GM12864 (cell line): ENCODE results near the gene MSI2.
"Not testable (repeated sequence)": the region's sequence is repeated elsewhere in the genome, so short reads cannot be mapped to it uniquely, and the experiment has no call there.

Experiments
- DNase-seq: peaks from one replicate; pipeline ENCODE4 v3.0.0-alpha.2; 2011; ENCODE audit warnings: low read depth
- H3K4me3 ChIP-seq: 2 replicates; pipeline ENCODE4 v1.5.1; 2011; ENCODE audit warnings: mild to moderate bottlenecking, low read depth, low read length, control low read depth
- TF ChIP-seq, protein P1 (sequence below): IDR thresholded peaks from 2 replicates; pipeline ENCODE4 v1.5.1; 2011; ENCODE audit warnings: low read depth, mild to moderate bottlenecking, moderate library complexity, low read length, control low read depth, inconsistent platforms; ENCODE audit errors: missing control alignments

The MSI2 gene

DNA sequence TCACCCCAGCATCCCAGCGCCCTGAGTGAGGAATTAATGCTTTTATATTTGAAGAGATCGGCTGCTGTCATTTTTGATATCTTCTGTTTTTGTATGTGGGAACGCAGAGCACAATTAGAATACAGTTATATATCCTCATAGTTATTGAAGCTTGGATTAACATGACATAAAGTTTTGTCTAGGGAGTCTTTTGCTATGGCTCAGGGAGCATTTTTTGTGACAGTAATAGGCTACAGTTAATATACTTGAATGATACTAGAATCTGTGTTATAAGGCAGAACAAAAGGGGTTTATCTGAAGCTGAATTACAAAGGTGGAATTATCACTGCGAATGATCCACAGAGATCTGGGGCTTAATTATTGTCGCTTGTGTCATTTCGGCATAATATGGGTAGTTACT lies 239.4 kb downstream of the MSI2 start:
- no peak overlapping the region for H3K4me3 ChIP-seq
- TF ChIP-seq, protein P1, sequence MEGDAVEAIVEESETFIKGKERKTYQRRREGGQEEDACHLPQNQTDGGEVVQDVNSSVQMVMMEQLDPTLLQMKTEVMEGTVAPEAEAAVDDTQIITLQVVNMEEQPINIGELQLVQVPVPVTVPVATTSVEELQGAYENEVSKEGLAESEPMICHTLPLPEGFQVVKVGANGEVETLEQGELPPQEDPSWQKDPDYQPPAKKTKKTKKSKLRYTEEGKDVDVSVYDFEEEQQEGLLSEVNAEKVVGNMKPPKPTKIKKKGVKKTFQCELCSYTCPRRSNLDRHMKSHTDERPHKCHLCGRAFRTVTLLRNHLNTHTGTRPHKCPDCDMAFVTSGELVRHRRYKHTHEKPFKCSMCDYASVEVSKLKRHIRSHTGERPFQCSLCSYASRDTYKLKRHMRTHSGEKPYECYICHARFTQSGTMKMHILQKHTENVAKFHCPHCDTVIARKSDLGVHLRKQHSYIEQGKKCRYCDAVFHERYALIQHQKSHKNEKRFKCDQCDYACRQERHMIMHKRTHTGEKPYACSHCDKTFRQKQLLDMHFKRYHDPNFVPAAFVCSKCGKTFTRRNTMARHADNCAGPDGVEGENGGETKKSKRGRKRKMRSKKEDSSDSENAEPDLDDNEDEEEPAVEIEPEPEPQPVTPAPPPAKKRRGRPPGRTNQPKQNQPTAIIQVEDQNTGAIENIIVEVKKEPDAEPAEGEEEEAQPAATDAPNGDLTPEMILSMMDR: no peak
- DNase-seq: no peak

DNA sequence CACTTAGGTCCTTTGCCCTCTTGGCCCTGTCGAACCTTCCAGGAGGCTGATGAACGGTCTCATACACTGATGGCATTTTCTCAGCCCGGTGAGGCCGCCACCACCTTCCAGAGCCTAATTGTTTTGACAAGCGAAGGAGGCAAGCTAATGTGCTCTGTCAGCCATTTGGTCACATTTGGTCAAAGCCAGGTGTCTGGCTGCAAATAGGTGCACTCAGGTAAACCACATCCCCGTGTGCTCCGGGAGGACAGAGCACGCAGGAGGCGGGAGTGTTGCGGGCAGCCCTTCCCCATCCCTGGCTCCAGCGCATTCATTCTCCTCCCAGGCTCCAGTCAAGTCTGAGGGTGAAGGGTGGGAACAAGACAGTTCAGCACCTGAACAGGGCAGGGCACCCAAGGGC lies 240.1 kb downstream of the MSI2 start:
- TF ChIP-seq, protein P1: no peak
- no peak for DNase-seq
- no peak overlapping the region for H3K4me3 ChIP-seq

DNA sequence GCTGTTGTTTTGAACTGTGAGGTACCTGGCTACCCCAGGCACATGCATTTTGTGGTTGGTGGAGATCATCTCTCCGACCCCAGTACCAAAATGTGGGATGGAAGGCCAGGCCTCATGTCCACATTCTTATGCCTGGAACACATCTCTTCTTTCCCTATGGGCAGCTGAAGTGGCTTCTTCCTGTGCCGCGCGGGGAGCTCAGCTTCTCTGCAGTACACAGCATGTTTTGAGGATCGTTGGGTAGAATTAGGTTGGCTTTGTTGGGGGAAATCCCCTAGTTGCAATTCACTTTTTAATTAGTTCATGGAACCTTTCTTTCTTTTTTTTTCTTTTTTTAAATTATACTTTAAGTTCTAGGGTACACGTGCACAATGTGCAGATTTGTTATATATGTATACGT lies 242.1 kb downstream of the MSI2 start:
- no peak overlapping the region for H3K4me3 ChIP-seq
- DNase-seq: no peak
- TF ChIP-seq, protein P1: no peak

DNA sequence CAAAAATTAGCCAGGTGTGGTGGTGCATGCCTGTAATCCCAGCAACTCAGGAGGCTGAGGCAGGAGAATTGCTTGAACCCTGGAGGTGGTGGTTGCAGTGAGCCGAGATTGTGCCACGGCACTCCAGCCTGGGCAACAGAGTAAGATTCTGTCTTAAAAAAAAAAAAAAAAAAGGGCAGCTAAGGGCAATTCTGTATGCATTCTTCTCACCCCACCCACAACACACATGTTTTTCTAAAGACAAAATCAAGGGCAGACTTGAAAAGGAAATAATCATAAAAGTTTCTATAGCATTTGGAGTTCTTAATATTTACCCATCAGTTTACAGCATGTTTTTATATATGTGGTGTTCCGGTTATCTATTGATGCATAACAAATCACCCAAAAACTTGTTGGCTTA lies 242.9 kb downstream of the MSI2 start:
- not testable (repeated sequence) for DNase-seq, H3K4me3 ChIP-seq

DNA sequence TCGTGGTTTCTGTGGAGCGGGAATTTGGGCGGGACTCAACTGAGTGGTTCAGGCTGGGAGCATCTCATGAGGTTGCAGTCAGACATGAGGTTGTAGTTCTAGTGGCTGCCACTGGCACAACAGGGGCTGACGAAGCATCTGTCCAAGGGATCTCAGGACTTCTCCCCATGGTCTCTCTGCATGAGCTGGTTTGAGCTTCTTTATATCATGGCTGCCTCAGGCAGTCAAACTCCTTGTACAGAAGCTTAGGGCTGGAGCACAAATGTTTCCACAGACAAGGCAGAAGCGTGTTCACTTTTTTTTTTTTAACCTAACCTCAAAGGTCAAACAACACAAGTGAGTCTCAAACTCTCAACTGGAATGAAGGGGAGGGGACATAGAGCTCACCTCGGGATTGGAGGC lies 243.3 kb downstream of the MSI2 start:
- TF ChIP-seq, protein P1: no peak
- no peak overlapping the region for H3K4me3 ChIP-seq
- DNase-seq: no peak

DNA sequence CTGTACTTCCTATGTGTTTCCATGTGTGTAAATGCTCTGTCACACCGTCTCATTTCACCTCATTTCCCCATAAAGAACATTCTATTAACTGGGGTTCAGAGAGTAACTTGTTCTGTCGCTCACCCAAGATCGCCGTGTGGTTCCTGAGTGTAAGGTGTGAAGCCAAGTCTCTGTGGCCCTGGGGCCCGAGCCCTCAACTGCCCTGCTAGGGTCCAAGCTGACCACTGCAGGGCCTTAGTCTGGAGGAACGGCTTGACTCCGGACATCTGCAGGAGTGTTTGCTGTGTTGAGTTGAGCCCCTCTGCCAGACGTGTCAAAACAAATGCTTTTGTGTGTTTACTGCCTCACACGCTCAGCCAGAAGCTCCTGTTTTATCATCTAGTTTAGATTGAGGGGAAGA lies 244.7 kb downstream of the MSI2 start:
- DNase-seq: no peak
- TF ChIP-seq, protein P1: no peak
- H3K4me3 ChIP-seq: no peak overlapping the region

DNA sequence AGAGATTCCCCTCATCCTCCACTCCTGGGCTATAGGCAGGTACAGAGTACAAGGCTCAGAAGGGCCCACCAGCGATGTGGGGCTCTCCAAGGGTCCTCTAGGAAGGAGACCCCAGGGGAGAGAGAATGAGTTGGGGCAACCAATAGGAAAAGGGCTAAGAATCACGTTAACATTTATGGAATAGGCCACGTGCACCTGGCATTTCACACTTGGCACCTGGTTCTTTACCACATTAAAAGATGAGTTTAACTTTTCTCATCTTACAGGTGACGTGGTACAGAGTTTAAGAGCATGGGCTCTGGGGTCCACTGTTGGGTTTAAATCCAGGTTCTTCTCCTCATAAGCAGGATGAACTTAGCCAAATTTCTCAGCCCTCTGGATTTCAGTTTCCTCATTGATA lies 245.7 kb downstream of the MSI2 start:
- TF ChIP-seq, protein P1: no peak
- no peak for DNase-seq
- H3K4me3 ChIP-seq: no peak overlapping the region

DNA sequence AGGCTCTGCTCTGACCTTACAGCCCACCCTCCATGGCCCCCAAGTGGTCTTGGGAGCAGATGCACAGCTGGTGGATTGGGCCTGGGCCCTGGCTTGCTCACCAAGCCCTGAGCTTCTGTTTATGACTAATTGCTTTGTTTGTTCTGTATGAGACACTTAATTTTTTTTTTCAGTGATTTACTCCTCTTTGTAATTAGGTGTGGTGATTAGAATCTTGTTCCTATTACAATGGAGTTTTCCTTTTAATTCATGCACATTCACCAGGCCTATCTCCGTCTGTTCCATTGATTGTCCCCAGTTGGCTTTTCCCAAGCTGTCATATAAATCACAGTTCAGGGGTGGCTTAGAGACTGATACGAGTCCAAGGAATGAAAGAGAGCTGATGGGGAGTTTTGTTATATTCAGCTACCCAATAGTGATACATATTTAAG lies 246.5 kb downstream of the MSI2 start:
- TF ChIP-seq, protein P1: no peak
- H3K4me3 ChIP-seq: no peak overlapping the region
- DNase-seq: no peak
